ENCODE data around the gene RIMS4. TPM values are rescaled to one million over a fixed set of nuclear protein-coding genes. Genes with fewer than 3 reads are reported as not detected.
A peak's percentile ranks its signal among the peaks of the same experiment; 100 is the strongest.

The RIMS4 gene
- total and polyA plus RNA-seq, 2 of the 13 experiments (the other 11 are each of a cell fraction or from before 2014, with no cell fraction given), result 0.01 to 0.07 TPM

GRCh38 chr20:44745598-44746366 lies 64.6 kb downstream of the RIMS4 start, which contains the start of gene KCNK15 (continued):
- TF ChIP-seq ZNF788 (CRISPR knock-in tag; IDR thresholded peaks at IDR 0.05; ENCODE audit: borderline replicate concordance) (no peak), KDM2A (CRISPR knock-in tag; IDR thresholded peaks at IDR 0.05; ENCODE audit: borderline replicate concordance, low read depth) (no peak), MAZ (IDR thresholded peaks at IDR 0.05; ENCODE audit: borderline replicate concordance, low read depth, low read length) (no peak), MAZ (CRISPR knock-in tag; IDR thresholded peaks at IDR 0.05; ENCODE audit: low read depth) (no peak), BATF2 (CRISPR knock-in tag; IDR thresholded peaks at IDR 0.05) (no peak), ZFP36L2 (CRISPR knock-in tag; IDR thresholded peaks at IDR 0.05) (no peak), MAF1 (CRISPR knock-in tag; IDR thresholded peaks at IDR 0.05; ENCODE audit: borderline replicate concordance) (no peak), TBX3 (IDR thresholded peaks at IDR 0.05; ENCODE audit: borderline replicate concordance) (no peak), ETV5 (CRISPR knock-in tag; IDR thresholded peaks at IDR 0.05; ENCODE audit: borderline replicate concordance) (no peak), KDM1A (CRISPR knock-in tag; IDR thresholded peaks at IDR 0.05) (no peak), MATR3 (CRISPR knock-in tag; IDR thresholded peaks at IDR 0.05) (no peak), SMAD3 (CRISPR knock-in tag; IDR thresholded peaks at IDR 0.05) (no peak), ZNF101 (CRISPR knock-in tag; IDR thresholded peaks at IDR 0.05; ENCODE audit: borderline replicate concordance, low read depth) (no peak), NFIB (CRISPR knock-in tag; IDR thresholded peaks at IDR 0.05; ENCODE audit: borderline replicate concordance) (no peak), TFAP4 (IDR thresholded peaks at IDR 0.05; ENCODE audit: borderline replicate concordance, low read depth) (no peak), CCAR2 (optimal IDR thresholded peaks at IDR 0.05; ENCODE audit: low read depth, low read length) (no peak), ZNF124 (CRISPR knock-in tag; IDR thresholded peaks at IDR 0.05) (no peak), ZMAT3 (CRISPR knock-in tag; conservative IDR thresholded peaks at IDR 0.05) (no peak), KLF6 (CRISPR knock-in tag; IDR thresholded peaks at IDR 0.05) (no peak), ZBTB25 (CRISPR knock-in tag; IDR thresholded peaks at IDR 0.05) (no peak), ZBTB10 (CRISPR knock-in tag; IDR thresholded peaks at IDR 0.05; ENCODE audit: borderline replicate concordance) (no peak), NR2F6 (IDR thresholded peaks at IDR 0.05) (no peak), NR2F6 (CRISPR knock-in tag; IDR thresholded peaks at IDR 0.05) (no peak), REL (CRISPR knock-in tag; conservative IDR thresholded peaks at IDR 0.05) (no peak), ZBTB38 (CRISPR knock-in tag; IDR thresholded peaks at IDR 0.05) (peak; percentile 6; the same call in 1 of the 2 replicates), ZNF24 (IDR thresholded peaks at IDR 0.05) (no peak)
